Mucosa of rectum (tissue), 2 donors: ENCODE results near the gene DDC.
A peak's percentile ranks its signal among the peaks of the same experiment; 100 is the strongest.
"Not testable (repeated sequence)": the region's sequence is repeated elsewhere in the genome, so short reads cannot be mapped to it uniquely, and the experiment has no call there.

Source experiments
- H3K27ac ChIP-seq, 2 donors: one replicate each; pipeline ENCODE4 v1.7.0; 2013; ENCODE audit warnings: inconsistent platforms in 2 of 2, low read depth in 2 of 2, low read length in 2 of 2
- H3K27me3 ChIP-seq, 2 donors: one replicate each; pipeline ENCODE4 v1.7.0; 2013; ENCODE audit warnings: low read length in 2 of 2; ENCODE audit not compliant: control insufficient read depth in 2 of 2, insufficient read depth in 2 of 2
- H3K36me3 ChIP-seq, 2 donors: one replicate each; pipeline ENCODE4 v1.7.0; 2013; ENCODE audit warnings: low read length in 2 of 2; ENCODE audit not compliant: control insufficient read depth in 2 of 2, insufficient read depth in 2 of 2
- H3K4me1 ChIP-seq, 2 donors: one replicate each; pipeline ENCODE4 v1.7.0; 2013; ENCODE audit warnings: low read length in 2 of 2, mild to moderate bottlenecking in 1 of 2; ENCODE audit not compliant: control insufficient read depth in 2 of 2, insufficient read depth in 2 of 2
- H3K4me3 ChIP-seq, 2 donors: one replicate each; pipeline ENCODE4 v1.7.0; 2013; ENCODE audit warnings: low read length in 2 of 2
- H3K9ac ChIP-seq, 2 donors: one replicate each; pipeline ENCODE4 v1.7.0; 2013; ENCODE audit warnings: low read length in 2 of 2, low read depth in 1 of 2, mild to moderate bottlenecking in 1 of 2
- H3K9me3 ChIP-seq, 2 donors: one replicate each; pipeline ENCODE4 v1.7.0; 2013; ENCODE audit warnings: low read length in 2 of 2; ENCODE audit not compliant: control insufficient read depth in 2 of 2
- donor health status: healthy.
- donor health status: Normal muscosa, but diverticular disease.

DDC gene

GRCh38 chr7:50542132-50542531 is 23.1 kb downstream of the DDC start:
- no peaks in the 10 kb centered on the region for H3K4me1 ChIP-seq
- H3K27ac ChIP-seq = no peak overlapping the region
- H3K9me3 ChIP-seq = no peaks in the 10 kb centered on the region
- no peak overlapping the region for H3K9ac ChIP-seq
- peaks cover 9 to 19% of the 10 kb centered on the region in 2 donors for H3K36me3 ChIP-seq
- H3K27me3 ChIP-seq = no peaks in the 10 kb centered on the region
- H3K4me3 ChIP-seq = no peak overlapping the region

GRCh38 chr7:50540785-50541579 is 24.2 kb downstream of the DDC start:
- Histone ChIP-seq H3K36me3 (peaks cover 12 to 20% of the 10 kb centered on the region in 2 donors), H3K27me3 (no peaks in the 10 kb centered on the region), H3K9me3 (no peaks in the 10 kb centered on the region), H3K9ac (no peak overlapping the region), H3K27ac (no peak overlapping the region), H3K4me3 (no peak overlapping the region), H3K4me1 (no peaks in the 10 kb centered on the region)

GRCh38 chr7:50539725-50540124 is 25.5 kb downstream of the DDC start:
- H3K36me3 ChIP-seq = peaks cover 12 to 20% of the 10 kb centered on the region in 2 donors
- no peaks in the 10 kb centered on the region for H3K4me1 ChIP-seq
- H3K27ac ChIP-seq = no peak overlapping the region
- H3K4me3 ChIP-seq = no peak overlapping the region
- H3K9ac ChIP-seq = no peak overlapping the region
- H3K27me3 ChIP-seq = no peaks in the 10 kb centered on the region
- no peaks in the 10 kb centered on the region for H3K9me3 ChIP-seq

DNA sequence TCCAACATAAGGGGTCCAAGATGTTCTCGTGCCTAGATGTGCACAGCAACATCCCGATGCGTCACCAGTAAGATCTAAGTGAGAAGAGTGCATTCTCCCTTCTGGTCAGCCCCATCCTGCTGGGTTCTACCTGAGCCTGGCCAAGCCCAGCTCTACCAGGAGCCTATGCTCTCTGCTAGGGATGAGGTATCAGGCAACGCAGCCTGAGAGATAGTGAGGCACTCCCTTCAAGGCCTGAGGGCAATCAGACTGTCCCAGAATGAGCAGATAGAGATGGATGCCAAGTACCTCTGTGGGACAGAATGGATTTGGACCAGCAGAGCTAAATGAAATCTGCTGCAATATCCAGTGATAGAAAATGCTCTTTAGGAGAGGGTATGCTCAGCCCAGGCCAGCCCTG is 26.7 kb downstream of the DDC start:
- H3K36me3 ChIP-seq = peaks cover 12 to 16% of the 10 kb centered on the region in 2 donors
- H3K27ac ChIP-seq = no peak overlapping the region
- no peaks in the 10 kb centered on the region for H3K9me3 ChIP-seq
- H3K27me3 ChIP-seq = no peaks in the 10 kb centered on the region
- peaks cover 0 to 3% of the 10 kb centered on the region in 2 donors for H3K4me1 ChIP-seq
- no peak overlapping the region for H3K4me3 ChIP-seq
- H3K9ac ChIP-seq = no peak overlapping the region

GRCh38 chr7:50537417-50537816 is 27.8 kb downstream of the DDC start:
- Histone ChIP-seq H3K9me3 (no peaks in the 10 kb centered on the region), H3K4me3 (no peak overlapping the region), H3K27ac (no peak overlapping the region), H3K4me1 (peaks cover 0 to 4% of the 10 kb centered on the region in 2 donors), H3K36me3 (peaks cover 6 to 7% of the 10 kb centered on the region in 2 donors), H3K9ac (no peak overlapping the region), H3K27me3 (no peaks in the 10 kb centered on the region)

- not testable (repeated sequence) for H3K36me3 ChIP-seq, H3K4me3 ChIP-seq, H3K27ac ChIP-seq, H3K4me1 ChIP-seq, H3K9ac ChIP-seq, H3K9me3 ChIP-seq, H3K27me3 ChIP-seq
Measured at GRCh38 chr7:50535291-50535711, 29.9 kb downstream of the DDC start.

DNA sequence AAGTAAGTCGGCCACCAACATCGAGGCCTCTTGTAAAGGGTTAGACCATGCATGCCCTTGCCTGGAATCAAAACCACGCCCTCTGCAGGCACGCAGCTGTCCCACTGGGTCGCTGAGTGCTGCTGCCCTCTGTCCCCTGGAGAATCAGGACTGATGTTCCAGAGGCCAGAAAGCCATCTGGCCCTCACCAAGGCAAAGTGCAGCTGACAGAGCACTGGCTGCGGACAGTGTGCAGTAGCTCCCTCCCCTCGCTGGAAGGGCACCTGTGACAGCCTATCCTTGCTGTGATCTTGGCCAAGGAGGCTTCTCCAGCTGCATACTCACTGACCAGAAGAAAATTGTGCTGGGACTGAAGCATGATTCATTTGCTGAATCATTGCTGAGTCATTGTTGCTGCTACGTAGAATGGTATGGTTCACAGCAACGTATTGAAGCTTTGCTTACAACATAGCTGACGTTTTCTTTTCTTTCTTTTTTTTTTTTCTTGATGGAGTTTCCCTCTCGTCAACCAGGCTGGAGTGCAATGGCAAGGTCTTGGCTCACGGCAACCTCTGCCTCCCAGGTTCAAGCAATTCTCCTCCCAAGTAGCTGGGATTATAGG is 30.4 kb downstream of the DDC start:
- Histone ChIP-seq H3K9me3 (no peaks in the 10 kb centered on the region), H3K36me3 (peaks cover 2 to 3% of the 10 kb centered on the region in 2 donors), H3K27me3 (no peaks in the 10 kb centered on the region), H3K4me3 (no peak overlapping the region), H3K4me1 (peaks cover 0 to 4% of the 10 kb centered on the region in 2 donors), H3K9ac (no peak overlapping the region), H3K27ac (no peak overlapping the region)

DNA sequence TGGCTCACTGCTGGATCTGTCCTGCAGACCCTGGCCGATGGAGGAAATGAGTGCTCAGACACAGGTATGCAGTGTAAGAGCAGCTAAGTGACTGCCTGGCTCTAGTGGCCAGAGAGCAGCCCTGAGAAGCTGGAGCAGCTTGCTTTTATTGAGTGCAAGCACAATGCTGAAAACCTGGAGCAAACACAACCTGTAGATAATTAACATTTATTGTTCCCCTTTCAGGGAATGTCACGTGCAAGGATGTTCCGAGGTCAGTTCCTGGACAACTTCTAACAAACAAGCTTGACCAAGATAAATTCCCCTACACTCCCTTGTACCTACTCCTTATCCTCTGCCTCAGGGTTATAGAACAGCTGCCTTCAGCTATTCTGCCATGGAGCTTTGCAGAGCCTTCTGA is 31.3 kb downstream of the DDC start:
- H3K36me3 ChIP-seq = peaks cover 2 to 3% of the 10 kb centered on the region in 2 donors
- H3K9me3 ChIP-seq = no peaks in the 10 kb centered on the region
- H3K4me3 ChIP-seq = no peak overlapping the region
- peak overlapping the region; percentile 48 to 49 for H3K27ac ChIP-seq
- H3K27me3 ChIP-seq = no peaks in the 10 kb centered on the region
- no peak overlapping the region for H3K9ac ChIP-seq
- H3K4me1 ChIP-seq = peaks cover 0 to 4% of the 10 kb centered on the region in 2 donors

DNA sequence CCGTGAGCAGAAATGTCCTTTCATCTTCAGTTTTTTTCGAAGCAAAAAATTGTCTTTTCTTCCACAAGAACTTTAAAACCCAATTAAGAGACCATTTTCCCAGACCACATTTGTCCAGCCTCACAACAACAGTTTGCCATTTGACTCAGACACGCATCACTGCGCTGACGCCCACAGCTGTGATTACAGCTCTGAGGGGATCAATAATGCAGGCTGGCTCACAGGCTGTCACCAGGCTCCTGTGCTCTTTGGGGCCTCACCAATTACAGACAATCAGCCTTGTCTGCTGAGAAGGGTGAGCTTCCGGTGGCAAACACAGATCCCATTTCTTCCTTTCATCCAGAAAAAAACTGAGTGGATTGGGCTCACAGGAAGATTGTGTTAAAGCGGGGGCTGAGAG is 33.3 kb downstream of the DDC start:
- Histone ChIP-seq H3K27me3 (no peaks in the 10 kb centered on the region), H3K27ac (no peak overlapping the region), H3K9ac (no peak overlapping the region), H3K9me3 (no peaks in the 10 kb centered on the region), H3K4me3 (no peak overlapping the region), H3K4me1 (peaks cover 0 to 4% of the 10 kb centered on the region in 2 donors), H3K36me3 (peaks cover 0 to 3% of the 10 kb centered on the region in 2 donors)

DNA sequence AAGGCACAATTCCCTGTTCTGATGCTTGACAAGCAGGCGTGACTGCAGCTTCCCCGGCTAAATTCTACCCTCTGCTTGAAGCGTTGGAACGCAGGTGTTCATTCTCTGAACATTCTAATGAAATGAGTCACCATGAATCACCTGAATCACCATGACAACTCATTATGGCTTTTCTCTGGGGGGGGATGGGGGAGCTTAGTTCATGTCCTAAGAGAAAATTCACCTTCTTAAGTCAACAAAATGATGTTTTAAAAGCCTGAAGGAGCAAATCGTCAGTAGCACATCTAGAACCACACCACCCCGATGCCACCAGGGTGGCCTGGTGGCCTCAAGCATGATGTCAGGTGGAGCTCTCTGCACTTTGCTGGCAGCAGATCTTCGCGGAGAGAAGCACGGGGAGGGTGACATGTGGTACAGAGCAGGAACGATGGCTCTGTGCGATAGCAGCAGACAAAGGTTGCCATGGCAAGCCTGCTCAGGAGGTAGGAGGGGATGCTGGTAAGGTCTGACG is 33.7 kb downstream of the DDC start:
- Histone ChIP-seq H3K9me3 (no peaks in the 10 kb centered on the region), H3K9ac (no peak overlapping the region), H3K27ac (no peak overlapping the region)

More for the DNA sequence above, 33.7 kb downstream of the DDC start:
- no peak overlapping the region for H3K4me3 ChIP-seq
- no peaks in the 10 kb centered on the region for H3K27me3 ChIP-seq
- H3K4me1 ChIP-seq = peaks cover 0 to 4% of the 10 kb centered on the region in 2 donors
- no peaks in the 10 kb centered on the region for H3K36me3 ChIP-seq
